ENCODE measurements around the gene MLPH.
"Not testable (repeated sequence)": the region's sequence is repeated elsewhere in the genome, so short reads cannot be mapped to it uniquely, and the experiment has no call there.

MLPH gene

DNA sequence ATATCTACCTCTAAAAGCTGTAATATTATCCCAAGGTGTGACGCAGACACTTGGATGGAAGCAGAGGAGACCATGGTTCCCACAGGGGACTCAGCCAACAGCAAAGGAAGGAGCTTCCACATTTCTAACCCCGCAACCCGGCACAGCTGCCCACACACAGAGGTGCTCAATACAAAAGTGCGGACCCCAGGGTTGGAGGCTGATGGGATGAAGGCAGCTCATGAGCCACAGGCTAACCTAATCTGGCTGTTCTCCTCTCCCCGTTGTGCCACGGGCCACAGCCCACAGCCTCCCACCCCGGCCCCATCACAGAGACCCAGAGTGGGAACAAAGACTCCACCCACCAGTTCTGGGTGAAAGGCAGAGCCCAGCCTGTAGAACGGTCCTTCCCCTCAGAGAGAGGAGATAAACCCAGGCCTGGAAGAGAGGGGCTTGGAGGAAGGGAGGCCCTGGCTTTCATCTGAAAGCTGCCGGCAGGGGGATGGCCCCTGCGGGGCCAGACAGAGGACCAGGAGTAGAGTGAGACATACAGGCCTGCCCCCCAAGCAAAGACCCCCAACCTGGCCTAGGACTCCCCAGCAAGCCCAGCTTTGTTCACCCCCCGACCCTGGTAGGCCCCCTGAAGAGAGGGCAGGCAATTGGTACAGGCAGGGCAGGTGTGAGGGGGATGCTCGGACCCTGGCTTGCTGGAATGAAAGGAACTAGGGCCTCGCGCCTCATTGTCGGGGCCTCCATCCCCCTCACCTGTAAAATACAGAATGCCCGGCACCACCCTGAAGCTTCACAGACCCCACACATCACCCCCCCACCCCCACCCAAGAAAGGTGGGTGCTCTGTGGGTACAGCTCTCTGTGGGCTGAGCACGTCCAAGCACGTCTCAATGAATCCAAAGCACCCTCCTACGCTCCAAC is 96.6 kb downstream of the MLPH start:
- no peak for DNase-seq (ENCODE audit: low read depth)

- no peak for DNase-seq (ENCODE audit: low read depth)
These were observed 98.7 kb downstream of the MLPH start for GRCh38 chr2:237585590-237586221.

DNA sequence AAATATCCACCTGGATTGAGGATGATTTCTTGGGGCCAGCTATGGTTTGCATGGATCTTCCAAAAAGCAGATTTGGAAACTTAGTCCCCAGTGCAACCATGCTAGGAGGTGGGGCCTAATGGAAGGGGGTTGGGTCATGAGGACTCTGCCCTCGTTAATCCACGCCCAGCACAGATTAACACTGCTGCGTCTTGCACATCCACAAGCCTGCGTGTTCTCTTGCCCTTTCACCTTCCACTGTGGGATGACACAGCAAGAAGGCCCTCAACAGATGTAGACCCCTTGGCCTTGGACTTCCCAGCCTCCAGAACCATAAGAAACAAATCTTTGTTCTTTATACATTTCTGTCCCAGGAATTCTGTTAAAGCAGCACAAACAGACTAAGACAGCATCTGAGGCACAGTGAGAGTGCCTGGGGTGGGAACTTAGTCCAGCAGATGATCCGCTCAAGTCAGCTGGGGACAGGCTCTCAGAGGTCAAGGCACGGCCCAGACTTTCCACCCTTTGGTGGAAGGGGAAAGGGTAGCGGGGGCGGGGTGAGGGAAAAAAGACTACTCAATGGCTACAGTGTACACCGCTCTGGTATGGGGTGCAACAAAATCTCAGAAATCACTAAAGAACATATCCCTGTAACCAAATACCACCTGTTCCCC is 101.1 kb downstream of the MLPH start:
- no peak for DNase-seq (ENCODE audit: low read depth)

DNA sequence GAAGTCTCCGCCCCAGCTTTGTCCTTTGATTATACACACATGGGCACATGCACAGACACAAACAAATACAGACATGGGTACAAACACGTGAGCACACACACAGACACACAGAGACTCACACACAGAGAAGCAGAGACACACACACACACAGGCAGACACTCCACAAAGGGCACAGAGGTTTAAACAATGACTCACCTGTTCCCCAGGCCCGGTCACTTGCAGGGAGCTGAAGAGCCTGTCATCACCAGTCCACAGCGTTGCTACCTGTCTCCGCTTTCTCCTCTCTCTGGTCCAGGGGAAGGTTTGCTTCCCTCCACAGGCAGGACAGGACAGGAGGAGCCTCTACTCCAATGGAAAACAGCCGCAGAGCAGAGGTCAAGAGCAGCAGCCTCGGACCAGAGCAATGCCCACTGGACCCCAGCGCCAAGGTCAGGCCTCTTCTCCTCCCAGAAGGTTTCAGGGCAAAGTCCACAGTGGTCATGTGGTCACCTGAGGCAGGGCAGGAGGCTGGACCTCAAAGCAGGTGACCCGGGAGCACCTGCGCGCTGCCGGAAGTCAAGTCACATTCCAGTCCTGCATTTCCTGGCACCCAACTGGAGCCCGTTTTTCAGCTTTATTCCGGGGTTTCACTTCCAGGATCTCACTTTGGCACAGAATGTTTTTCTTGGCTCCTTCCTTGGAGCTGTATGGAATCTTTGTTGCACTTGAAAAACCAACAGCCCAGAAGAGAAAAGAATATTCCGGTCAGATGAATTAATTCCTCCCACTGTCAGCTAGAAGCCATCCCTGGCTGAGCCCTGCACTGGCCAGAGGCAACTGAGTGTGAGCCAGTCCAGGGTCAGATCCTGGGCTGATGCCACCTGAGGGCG is 103.5 kb downstream of the MLPH start, which contains the start of gene RAB17:
TSS of gene RAB17 (minus strand) at position 463 of the 869 bp plus-strand sequence. CDS start 4,580 bp downstream, outside the sequence.
- DNase-seq (ENCODE audit: low read depth) = no peak

DNA sequence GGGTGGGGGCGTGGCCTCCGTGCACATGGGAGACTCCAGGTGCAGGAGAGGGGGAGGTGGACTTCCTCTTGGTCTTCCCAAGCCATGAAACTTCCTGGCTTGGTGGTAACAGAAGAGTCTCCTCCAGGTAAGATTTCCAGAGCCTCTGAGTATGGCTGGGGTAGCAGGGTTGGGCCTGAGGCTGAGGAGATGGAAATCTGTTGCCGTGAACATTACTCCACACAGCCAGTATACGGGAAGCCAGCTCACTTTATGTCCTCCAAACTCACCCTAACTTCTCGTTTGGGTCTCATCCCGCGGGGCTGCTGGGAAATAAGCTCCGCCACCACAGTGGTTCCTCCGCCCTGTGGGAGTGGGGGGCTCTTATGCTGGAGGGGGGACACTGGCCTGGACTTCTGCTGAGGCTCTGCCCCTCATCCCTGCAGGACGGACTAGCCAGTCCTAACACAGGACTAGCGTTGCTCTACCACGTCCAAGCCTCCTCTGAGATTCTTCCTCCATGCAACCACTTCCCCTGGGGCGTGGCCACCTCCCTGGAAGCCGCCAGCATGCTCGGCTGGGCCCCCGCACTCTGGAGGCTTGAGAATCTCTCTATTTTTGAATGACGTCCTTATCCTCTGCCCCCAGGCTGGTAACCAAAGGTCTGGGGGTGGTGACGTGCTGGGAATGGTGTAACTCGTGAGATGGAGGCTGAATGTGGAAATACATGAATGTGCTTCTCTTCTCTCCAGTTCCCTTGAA is 104.3 kb downstream of the MLPH start:
- no peak for DNase-seq (ENCODE audit: low read depth)

DNA sequence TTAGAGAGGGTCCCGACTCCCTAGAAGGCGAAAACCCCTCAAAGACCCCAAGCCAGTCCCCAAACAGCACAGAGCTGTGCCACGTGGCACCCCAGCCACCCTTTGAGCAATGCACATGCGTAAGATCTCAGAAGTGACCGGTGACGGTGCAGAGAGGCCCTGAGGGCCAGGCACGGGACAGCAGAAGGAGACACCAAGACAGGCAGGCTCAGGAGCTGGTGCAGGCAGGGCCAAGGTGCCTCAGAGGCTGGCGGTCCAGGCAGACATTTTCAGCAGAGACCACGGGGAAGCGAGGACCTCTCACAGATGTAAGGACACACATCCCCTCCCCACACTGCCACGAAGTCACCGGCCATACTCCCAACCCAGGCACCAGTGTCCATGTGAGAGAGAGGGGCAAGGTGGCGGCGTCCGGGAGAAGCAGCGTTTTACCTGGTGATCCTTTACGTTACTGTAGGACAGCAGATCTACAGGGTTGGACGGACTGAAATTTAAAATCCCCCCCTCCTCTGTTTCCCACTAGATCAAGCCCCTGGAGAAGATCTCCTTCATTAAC is 105.5 kb downstream of the MLPH start:
- no peak for DNase-seq (ENCODE audit: low read depth)

- DNase-seq (ENCODE audit: low read depth) = no peak
These were observed 106.0 kb downstream of the MLPH start for GRCh38 chr2:237593036-237593435.

GRCh38 chr2:237593596-237594320 is 106.7 kb downstream of the MLPH start:
- no peak for DNase-seq (ENCODE audit: low read depth)

DNA sequence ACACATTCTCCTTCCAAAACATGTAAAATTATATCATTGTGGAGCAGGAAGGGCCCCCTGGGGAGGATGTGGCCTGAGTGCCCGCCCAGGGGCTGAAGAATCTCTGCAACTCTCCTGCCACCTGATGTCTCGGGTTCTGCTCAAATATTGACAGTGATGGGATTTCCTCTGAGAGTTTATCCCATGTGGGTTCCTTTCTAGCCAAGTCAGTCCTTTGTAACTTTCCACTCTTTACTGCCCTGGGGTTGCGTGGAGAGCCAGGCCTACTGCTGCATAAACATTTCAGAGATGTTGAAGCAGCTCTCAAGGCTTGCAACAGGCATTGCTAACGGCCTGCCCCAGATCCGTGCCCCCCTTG is 107.4 kb downstream of the MLPH start:
- DNase-seq (ENCODE audit: low read depth) = no peak

DNA sequence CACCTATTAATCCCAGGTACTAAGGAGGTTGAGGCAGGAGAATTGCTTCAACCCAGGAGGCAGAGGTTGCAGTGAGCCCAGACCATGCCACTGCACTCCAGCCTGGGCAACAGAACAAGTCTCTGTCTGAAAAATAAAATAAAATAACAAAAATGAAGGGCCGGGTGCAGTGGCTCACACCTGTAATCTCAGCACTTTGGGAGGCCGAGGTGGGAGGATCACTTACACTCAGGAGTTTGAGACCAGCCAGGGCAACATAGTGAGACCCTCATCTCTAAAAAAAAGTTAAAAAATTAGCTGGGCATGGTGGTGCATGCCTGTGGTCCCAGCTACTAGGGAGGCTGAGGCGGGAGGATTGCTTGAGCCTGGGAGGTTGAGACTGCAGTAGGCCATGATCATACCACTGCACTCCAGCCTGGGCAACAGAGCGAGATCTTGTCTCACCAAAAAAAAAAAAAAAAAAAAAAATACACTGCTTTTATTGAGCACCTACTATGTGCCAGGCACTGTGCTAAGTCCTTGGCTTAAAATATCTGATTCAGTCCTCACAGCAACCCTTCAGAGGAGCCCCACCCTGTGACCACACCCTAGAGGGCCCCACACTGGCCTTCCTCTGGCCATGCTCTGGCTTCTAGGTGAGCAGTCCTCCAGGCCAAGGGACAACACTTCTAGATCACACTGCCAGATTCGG is 108.9 kb downstream of the MLPH start:
- DNase-seq (ENCODE audit: low read depth) = not testable (repeated sequence)

- DNase-seq (ENCODE audit: low read depth) = no peak
These were observed 109.6 kb downstream of the MLPH start for GRCh38 chr2:237596520-237597195.

DNA sequence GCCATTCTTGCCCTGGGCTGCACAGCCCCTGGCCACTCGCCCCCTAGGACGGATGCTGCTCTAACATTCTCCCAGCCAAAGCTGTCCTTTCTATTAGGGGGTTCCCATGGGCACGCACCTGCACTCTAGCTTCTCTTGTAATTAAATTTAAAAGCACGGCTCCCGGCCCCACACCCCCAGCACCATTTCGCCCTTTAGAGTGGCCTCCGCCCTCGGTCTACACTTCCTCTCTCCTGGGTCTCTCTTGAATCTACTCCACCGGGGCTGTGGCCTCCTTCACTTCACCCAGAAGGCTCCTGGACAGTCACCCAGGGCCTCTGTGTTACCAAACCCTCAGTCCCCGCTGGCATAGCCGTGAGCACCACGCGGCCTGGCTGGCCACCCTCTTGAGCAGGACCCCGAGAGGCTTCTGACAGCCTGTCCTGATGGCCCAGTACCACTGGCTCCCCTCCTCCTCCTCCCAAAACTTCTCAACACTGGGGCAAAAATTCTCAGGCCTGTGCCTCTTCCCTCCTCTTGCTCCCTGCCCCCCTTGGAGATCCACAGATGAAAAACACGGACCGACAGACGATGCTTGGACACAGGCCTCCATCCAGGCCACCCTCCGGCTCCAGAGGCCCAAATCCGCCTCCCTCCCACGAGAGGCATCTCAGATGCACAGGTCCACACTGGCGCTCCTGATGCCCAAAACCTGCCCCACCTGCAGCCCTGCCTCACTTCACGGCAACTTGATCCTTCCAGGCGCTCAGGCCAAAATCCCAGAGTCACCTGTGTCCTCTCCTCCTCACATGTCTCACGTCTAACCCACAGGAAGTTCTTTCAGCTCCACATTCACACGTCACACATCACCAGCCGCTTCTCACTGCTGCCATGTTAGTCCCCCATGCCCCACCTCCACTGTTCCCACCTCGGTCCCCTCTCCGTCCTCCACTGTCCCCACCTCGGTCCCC is 110.4 kb downstream of the MLPH start:
- no peak for DNase-seq (ENCODE audit: low read depth)

- no peak for DNase-seq (ENCODE audit: low read depth)
These were observed 111.6 kb downstream of the MLPH start for GRCh38 chr2:237598468-237599208.

DNA sequence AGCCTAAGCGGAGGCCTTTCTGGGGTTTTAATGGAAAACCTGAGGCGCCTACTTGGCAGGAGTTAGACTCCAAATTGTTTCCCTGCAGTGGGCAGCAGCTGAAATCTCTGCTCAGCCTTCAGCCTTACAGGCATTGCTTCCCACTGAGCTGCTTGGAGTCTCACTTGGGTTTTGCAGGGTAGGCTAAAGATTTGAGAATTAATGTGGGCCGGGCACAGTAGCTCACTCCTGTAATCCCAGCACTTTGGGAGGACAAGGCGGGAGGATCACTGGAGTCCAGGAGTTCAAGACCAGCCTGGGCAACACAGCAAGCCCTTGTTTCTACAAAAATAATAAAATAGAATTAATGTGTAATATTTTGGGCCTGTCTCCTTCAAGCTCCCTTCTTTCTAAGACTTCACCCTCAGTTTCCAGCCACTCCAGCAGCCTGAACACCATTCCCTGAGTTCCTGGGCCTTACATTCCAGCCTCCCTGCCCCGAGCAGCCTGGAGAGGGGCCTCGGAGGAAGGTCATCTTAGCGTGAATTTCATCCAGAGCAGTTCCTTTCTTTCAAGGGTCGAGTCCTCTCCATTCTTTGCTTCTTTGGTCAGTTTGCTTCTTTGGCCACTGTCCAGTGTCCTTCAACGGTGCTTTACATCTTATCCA is 112.5 kb downstream of the MLPH start:
- no peak for DNase-seq (ENCODE audit: low read depth)

GRCh38 chr2:237600205-237600846 is 113.3 kb downstream of the MLPH start:
- no peak for DNase-seq (ENCODE audit: low read depth)
